AG09309 (cell line): Measurements from ENCODE around the gene TREML2.
"Not testable (repeated sequence)": the region's sequence is repeated elsewhere in the genome, so short reads cannot be mapped to it uniquely, and the experiment has no call there.

Experiments used
- DNase-seq: peaks from one replicate; pipeline ENCODE4 v3.0.0-alpha.2; 2010; ENCODE audit warnings: low read depth
- H3K4me3 ChIP-seq: 2 replicates; pipeline ENCODE4 v1.5.1; 2011; ENCODE audit warnings: mild to moderate bottlenecking, low read depth, low read length, moderate library complexity; ENCODE audit not compliant: control insufficient read depth
- CTCF ChIP-seq: IDR thresholded peaks from 2 replicates; pipeline ENCODE4 v1.5.1; 2011; ENCODE audit warnings: mild to moderate bottlenecking, low read depth, low read length, inconsistent platforms; ENCODE audit not compliant: insufficient read depth, control insufficient read depth; ENCODE audit errors: missing control alignments

The TREML2 gene

DNA sequence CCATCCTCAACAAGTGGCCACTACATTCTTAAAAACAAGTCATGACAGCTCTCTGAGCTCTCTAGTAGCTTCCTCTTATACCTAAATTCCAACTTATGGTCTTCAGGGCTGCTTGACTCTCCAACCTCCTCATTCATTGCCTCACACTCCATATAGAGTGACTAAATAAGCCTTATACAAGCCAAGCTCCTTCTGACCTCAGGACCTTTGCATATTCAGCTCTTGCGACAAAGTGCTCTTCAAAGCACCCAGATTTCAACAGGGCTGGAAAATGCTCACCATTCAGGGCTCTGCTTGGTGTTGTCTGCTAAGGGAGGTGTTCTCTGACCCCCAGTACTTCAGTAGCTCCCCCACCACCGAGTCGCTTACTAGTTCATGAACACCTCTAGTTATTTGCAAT is 3.7 kb downstream of the TREML2 start:
- no peak overlapping the region for H3K4me3 ChIP-seq
- no peak for DNase-seq
- no peak for TF ChIP-seq CTCF

GRCh38 chr6:41194386-41194785 is 6.6 kb downstream of the TREML2 start:
- no peak for TF ChIP-seq CTCF
- DNase-seq, result no peak
- no peak overlapping the region for H3K4me3 ChIP-seq

- DNase-seq, result no peak
- H3K4me3 ChIP-seq, result no peak overlapping the region
- TF ChIP-seq CTCF, result no peak
Observed at GRCh38 chr6:41193884-41194283, 7.1 kb downstream of the TREML2 start.

DNA sequence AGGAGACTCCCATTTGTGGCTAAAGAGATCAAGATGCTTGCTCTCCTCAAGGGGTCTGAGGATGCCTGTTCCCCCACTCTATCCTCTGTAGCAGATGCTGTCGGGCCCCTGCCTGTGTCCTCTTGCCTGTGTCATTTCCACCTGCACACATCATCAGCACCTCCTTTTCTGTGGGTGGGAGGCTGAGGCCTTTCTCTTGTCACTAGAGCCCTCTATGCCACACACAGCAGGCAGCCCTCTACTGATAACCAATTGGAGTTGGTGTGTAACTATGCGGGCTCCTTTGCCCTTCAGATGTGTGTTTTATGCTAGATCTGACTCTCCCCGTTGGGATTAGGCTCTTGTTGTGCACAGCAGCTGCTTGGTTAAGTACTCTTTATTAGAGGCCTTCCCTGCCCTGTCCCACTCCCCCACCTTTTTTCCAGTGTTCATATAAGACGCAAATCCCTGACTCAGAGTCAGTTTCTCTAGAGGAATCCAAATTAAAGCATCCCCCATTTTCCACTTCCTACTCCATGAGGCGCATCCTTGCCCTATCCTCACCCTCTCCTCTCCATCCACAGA is 7.7 kb downstream of the TREML2 start:
- no peak for TF ChIP-seq CTCF
- DNase-seq, result no peak
- no peak overlapping the region for H3K4me3 ChIP-seq

- peak; percentile 62 for TF ChIP-seq CTCF
- no peak for DNase-seq
- H3K4me3 ChIP-seq, result no peak overlapping the region
Observed at GRCh38 chr6:41191569-41191968, 9.4 kb downstream of the TREML2 start.

DNA sequence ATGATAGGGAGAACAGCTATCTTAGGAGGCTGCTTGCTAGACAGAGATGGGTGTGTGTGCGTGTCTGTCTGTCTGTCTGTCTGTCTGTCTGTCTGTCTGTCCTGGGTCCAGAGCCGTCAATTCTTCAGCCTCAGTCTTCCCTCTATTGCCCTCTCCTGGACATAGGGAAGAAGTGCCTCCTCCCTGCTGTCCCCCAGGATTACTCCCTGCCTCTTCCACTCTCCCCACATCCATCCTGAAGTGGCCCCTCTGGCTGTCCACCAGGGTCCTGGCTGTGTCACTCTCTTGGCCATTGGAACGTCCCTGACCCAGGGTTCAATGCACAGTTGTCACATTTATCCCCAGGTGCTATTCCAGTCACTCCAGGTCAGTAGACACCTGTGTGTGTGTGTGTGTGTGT is 10.2 kb downstream of the TREML2 start:
- DNase-seq, result no peak
- no peak for TF ChIP-seq CTCF
- H3K4me3 ChIP-seq, result no peak overlapping the region

DNA sequence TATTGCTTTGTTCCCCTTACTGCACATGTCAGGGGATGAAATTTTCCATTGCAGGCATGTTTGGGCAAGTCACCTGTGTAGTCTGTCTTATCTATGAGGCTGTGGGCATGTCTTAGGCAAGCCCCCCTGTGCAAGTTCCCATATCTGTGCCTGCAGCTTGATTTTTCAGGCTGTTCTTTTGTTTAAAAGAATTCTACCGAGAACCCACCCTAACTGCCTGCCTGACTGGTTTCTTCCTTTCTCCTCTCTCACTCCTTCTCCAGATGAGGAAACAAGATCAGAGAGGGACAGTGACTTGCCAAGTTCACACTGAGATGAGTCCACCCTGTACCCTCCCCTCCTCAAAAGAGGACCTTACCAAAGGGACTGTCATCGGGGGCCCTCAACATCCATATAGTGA is 11.0 kb downstream of the TREML2 start:
- no peak overlapping the region for H3K4me3 ChIP-seq
- no peak for TF ChIP-seq CTCF
- DNase-seq, result no peak

DNA sequence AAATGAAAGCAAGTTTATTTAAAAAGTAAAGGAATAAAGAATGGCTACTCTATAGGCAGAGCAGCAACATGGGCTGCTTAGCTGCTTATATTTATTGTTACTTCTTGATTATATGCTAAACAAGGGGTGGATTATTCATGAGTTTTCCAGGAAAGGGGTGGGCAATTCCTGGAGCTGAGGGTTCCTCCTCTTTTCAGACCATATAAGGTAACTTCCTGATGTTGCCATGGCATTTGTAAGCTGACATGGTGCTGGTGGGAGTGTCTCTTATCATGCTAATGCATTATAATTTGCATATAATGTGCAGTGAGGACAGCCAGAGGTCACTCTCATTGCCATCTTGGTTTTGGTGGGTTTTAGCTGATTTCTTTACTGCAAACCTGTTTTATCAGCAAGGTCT is 11.9 kb downstream of the TREML2 start:
- not testable (repeated sequence) for H3K4me3 ChIP-seq, DNase-seq
